ENCODE results near the gene IMP4. TPM values are rescaled to one million over a fixed set of nuclear protein-coding genes. Genes with fewer than 3 reads are reported as not detected.

Gene IMP4
- total and polyA plus RNA-seq, 2 of the 13 experiments (the other 11 are each of a cell fraction or from before 2014, with no cell fraction given): 142 to 158 TPM

DNA sequence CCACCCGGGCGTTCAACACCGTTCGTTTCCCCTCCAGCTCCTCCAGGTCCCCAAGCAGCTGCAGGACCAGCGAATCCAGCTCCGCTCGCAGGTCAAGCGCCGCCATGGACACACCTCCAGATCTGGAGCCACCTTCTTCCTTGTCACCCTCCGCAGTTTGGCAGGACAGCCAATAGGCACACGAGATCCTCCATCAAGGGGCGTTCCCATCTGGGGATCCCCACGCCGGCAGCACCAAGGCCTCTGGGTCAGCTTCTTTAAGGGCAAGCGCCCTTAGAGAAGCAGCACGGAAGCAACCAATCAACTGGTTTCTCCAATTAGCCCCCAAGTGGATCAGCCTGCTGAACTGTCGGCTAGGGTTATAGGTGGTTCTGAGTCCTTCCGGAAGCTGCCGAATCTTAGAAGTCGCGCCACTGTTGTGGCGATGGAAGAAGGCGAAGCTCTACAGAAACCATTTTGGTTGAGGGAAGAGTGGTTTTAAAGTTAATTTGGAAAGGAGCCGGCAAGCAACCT lies 621 bp upstream of the IMP4 start (continued):
- TF ChIP-seq, protein P1, sequence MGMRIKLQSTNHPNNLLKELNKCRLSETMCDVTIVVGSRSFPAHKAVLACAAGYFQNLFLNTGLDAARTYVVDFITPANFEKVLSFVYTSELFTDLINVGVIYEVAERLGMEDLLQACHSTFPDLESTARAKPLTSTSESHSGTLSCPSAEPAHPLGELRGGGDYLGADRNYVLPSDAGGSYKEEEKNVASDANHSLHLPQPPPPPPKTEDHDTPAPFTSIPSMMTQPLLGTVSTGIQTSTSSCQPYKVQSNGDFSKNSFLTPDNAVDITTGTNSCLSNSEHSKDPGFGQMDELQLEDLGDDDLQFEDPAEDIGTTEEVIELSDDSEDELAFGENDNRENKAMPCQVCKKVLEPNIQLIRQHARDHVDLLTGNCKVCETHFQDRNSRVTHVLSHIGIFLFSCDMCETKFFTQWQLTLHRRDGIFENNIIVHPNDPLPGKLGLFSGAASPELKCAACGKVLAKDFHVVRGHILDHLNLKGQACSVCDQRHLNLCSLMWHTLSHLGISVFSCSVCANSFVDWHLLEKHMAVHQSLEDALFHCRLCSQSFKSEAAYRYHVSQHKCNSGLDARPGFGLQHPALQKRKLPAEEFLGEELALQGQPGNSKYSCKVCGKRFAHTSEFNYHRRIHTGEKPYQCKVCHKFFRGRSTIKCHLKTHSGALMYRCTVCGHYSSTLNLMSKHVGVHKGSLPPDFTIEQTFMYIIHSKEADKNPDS (CRISPR knock-in tag; IDR thresholded peaks at IDR 0.05): 0 out of 2 replicates have a peak, but pooled peaks have one; percentile 26
- TF ChIP-seq, protein P2, sequence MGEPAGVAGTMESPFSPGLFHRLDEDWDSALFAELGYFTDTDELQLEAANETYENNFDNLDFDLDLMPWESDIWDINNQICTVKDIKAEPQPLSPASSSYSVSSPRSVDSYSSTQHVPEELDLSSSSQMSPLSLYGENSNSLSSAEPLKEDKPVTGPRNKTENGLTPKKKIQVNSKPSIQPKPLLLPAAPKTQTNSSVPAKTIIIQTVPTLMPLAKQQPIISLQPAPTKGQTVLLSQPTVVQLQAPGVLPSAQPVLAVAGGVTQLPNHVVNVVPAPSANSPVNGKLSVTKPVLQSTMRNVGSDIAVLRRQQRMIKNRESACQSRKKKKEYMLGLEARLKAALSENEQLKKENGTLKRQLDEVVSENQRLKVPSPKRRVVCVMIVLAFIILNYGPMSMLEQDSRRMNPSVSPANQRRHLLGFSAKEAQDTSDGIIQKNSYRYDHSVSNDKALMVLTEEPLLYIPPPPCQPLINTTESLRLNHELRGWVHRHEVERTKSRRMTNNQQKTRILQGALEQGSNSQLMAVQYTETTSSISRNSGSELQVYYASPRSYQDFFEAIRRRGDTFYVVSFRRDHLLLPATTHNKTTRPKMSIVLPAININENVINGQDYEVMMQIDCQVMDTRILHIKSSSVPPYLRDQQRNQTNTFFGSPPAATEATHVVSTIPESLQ (CRISPR knock-in tag; conservative IDR thresholded peaks at IDR 0.05): peak; percentile 36; the same call in 1 of the 2 replicates
- TF ChIP-seq, protein P3, sequence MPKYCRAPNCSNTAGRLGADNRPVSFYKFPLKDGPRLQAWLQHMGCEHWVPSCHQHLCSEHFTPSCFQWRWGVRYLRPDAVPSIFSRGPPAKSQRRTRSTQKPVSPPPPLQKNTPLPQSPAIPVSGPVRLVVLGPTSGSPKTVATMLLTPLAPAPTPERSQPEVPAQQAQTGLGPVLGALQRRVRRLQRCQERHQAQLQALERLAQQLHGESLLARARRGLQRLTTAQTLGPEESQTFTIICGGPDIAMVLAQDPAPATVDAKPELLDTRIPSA (CRISPR knock-in tag; IDR thresholded peaks at IDR 0.05; ENCODE audit: borderline replicate concordance): no peak
- TF ChIP-seq ARNT2 (CRISPR knock-in tag; IDR thresholded peaks at IDR 0.05; ENCODE audit: low read depth) (0 out of 2 replicates have a peak, but pooled peaks have one; percentile 39), HOXA3 (CRISPR knock-in tag; IDR thresholded peaks at IDR 0.05) (0 out of 2 replicates have a peak, but pooled peaks have one; percentile 87), SPEN (CRISPR knock-in tag; IDR thresholded peaks at IDR 0.05; ENCODE audit: low read depth) (peak; percentile 2; the same call in 1 of the 2 replicates), GATAD1 (CRISPR knock-in tag; IDR thresholded peaks at IDR 0.05) (peak; percentile 55; the same call in 1 of the 2 replicates), ZNF724P (CRISPR knock-in tag; IDR thresholded peaks at IDR 0.05; ENCODE audit: borderline replicate concordance) (peak; percentile 19; the same call in 1 of the 2 replicates), PHF8 (CRISPR knock-in tag; IDR thresholded peaks at IDR 0.05) (peak; percentile 80), ZNF251 (CRISPR knock-in tag; IDR thresholded peaks at IDR 0.05) (peak; percentile 69; the same call in 1 of the 2 replicates), SALL1 (CRISPR knock-in tag; IDR thresholded peaks at IDR 0.05) (peak; percentile 66; the same call in 1 of the 2 replicates), ZNF567 (CRISPR knock-in tag; IDR thresholded peaks at IDR 0.05; ENCODE audit: borderline replicate concordance) (no peak), ZNF34 (CRISPR knock-in tag; IDR thresholded peaks at IDR 0.05; ENCODE audit: borderline replicate concordance) (no peak)
- TF ChIP-seq, protein P4, sequence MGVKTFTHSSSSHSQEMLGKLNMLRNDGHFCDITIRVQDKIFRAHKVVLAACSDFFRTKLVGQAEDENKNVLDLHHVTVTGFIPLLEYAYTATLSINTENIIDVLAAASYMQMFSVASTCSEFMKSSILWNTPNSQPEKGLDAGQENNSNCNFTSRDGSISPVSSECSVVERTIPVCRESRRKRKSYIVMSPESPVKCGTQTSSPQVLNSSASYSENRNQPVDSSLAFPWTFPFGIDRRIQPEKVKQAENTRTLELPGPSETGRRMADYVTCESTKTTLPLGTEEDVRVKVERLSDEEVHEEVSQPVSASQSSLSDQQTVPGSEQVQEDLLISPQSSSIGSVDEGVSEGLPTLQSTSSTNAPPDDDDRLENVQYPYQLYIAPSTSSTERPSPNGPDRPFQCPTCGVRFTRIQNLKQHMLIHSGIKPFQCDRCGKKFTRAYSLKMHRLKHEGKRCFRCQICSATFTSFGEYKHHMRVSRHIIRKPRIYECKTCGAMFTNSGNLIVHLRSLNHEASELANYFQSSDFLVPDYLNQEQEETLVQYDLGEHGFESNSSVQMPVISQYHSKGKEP (CRISPR knock-in tag; IDR thresholded peaks at IDR 0.05): no peak
- TF ChIP-seq, protein P5, sequence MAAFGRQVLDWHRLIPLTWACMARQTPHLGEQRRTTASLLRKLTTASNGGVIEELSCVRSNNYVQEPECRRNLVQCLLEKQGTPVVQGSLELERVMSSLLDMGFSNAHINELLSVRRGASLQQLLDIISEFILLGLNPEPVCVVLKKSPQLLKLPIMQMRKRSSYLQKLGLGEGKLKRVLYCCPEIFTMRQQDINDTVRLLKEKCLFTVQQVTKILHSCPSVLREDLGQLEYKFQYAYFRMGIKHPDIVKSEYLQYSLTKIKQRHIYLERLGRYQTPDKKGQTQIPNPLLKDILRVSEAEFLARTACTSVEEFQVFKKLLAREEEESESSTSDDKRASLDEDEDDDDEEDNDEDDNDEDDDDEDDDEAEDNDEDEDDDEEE (CRISPR knock-in tag; IDR thresholded peaks at IDR 0.05): peak; percentile 68; the same call in 1 of the 2 replicates
- TF ChIP-seq, protein P6, sequence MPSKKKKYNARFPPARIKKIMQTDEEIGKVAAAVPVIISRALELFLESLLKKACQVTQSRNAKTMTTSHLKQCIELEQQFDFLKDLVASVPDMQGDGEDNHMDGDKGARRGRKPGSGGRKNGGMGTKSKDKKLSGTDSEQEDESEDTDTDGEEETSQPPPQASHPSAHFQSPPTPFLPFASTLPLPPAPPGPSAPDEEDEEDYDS (CRISPR knock-in tag; IDR thresholded peaks at IDR 0.05): peak; percentile 45; the same call in 1 of the 2 replicates
- TF ChIP-seq, protein P7, sequence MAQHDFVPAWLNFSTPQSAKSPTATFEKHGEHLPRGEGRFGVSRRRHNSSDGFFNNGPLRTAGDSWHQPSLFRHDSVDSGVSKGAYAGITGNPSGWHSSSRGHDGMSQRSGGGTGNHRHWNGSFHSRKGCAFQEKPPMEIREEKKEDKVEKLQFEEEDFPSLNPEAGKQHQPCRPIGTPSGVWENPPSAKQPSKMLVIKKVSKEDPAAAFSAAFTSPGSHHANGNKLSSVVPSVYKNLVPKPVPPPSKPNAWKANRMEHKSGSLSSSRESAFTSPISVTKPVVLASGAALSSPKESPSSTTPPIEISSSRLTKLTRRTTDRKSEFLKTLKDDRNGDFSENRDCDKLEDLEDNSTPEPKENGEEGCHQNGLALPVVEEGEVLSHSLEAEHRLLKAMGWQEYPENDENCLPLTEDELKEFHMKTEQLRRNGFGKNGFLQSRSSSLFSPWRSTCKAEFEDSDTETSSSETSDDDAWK (CRISPR knock-in tag; IDR thresholded peaks at IDR 0.05): no peak
- TF ChIP-seq, protein P8, sequence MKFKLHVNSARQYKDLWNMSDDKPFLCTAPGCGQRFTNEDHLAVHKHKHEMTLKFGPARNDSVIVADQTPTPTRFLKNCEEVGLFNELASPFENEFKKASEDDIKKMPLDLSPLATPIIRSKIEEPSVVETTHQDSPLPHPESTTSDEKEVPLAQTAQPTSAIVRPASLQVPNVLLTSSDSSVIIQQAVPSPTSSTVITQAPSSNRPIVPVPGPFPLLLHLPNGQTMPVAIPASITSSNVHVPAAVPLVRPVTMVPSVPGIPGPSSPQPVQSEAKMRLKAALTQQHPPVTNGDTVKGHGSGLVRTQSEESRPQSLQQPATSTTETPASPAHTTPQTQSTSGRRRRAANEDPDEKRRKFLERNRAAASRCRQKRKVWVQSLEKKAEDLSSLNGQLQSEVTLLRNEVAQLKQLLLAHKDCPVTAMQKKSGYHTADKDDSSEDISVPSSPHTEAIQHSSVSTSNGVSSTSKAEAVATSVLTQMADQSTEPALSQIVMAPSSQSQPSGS (CRISPR knock-in tag; IDR thresholded peaks at IDR 0.05): peak; percentile 54; the same call in 1 of the 2 replicates
